IMR-90 (cell line): ENCODE results near the gene SCNM1. TPM values are rescaled to one million over a fixed set of nuclear protein-coding genes. Genes with fewer than 3 reads are reported as not detected.

Experiments used
- ATAC-seq: fragments of 200-7000 bp; cut with Tn5 transposase; 2 replicates; pipeline ENCODE4 v1.9.1; 2020; ENCODE audit warnings: low read depth, mild to moderate bottlenecking, moderate library complexity
- BruUV-seq: library from RNA; stranded (reverse); fragments of 400-500 nt; replicated peaks from 2 replicates; lab custom pipeline; 2021; lab: Mats Ljungman, UMichigan
- CTCF ChIA-PET: fragments of 300-600 bp; formaldehyde crosslinking; extraction: SDS; loops from one replicate; lab custom pipeline; 2021; ENCODE audit warnings: antibody characterized with exemption; lab: Yijun Ruan, JAX
- POLR2A ChIA-PET: fragments of 300-600 bp; sonication (Branson Sonifier 250); formaldehyde crosslinking; loops from one replicate; lab custom pipeline; 2022; ENCODE audit warnings: antibody characterized with exemption; ENCODE audit not compliant: unreplicated experiment; lab: Charles Lee
- DNase-seq: peaks from one replicate; pipeline ENCODE4 v3.0.0; 2013
- H2AFZ ChIP-seq: replicated peaks from 2 replicates; pipeline ENCODE3; 2013; ENCODE audit warnings: low read length, mild to moderate bottlenecking; ENCODE audit not compliant: poor library complexity
- H2AK5ac ChIP-seq: 2 replicates; pipeline ENCODE4 v1.6.1; 2013; ENCODE audit warnings: low read depth, low read length, inconsistent platforms
- H2AK9ac ChIP-seq: replicated peaks from 2 replicates; pipeline ENCODE3; 2013; ENCODE audit warnings: mild to moderate bottlenecking, low read depth, low read length, moderate library complexity; ENCODE audit not compliant: poor library complexity
- H2BK120ac ChIP-seq: 2 replicates; pipeline ENCODE4 v1.6.1; 2013; ENCODE audit warnings: low read depth, low read length, inconsistent platforms
- H2BK15ac ChIP-seq: 3 replicates; pipeline ENCODE4 v1.6.1; 2013; ENCODE audit warnings: low read depth, low read length, inconsistent platforms
- H2BK20ac ChIP-seq: 2 replicates; pipeline ENCODE4 v1.6.1; 2013; ENCODE audit warnings: low read depth, mild to moderate bottlenecking, inconsistent platforms, low read length, moderate library complexity
- H2BK5ac ChIP-seq: 2 replicates; pipeline ENCODE4 v1.6.1; 2013; ENCODE audit warnings: mild to moderate bottlenecking, low read depth, low read length, inconsistent platforms; ENCODE audit not compliant: poor library complexity, severe bottlenecking
- H3K14ac ChIP-seq: replicated peaks from 2 replicates; pipeline ENCODE4 v1.6.1; 2013; ENCODE audit warnings: low read depth, low read length, inconsistent platforms
- H3K18ac ChIP-seq: 2 replicates; pipeline ENCODE4 v1.6.1; 2013; ENCODE audit warnings: low read depth, low read length, control low read depth
- H3K23ac ChIP-seq: 2 replicates; pipeline ENCODE4 v1.6.1; 2013; ENCODE audit warnings: low read depth, low read length, inconsistent platforms
- H3K27ac ChIP-seq: 2 replicates; pipeline ENCODE4 v1.5.1; 2013; ENCODE audit warnings: mild to moderate bottlenecking, control low read depth, low read length; ENCODE audit not compliant: insufficient read depth
- H3K27me3 ChIP-seq: 2 replicates; pipeline ENCODE4 v1.6.1; 2013; ENCODE audit warnings: low read length; ENCODE audit not compliant: control insufficient read depth, insufficient read depth
- H3K36me3 ChIP-seq: 2 replicates; pipeline ENCODE4 v1.6.1; 2013; ENCODE audit warnings: low read length, mixed read lengths; ENCODE audit not compliant: control insufficient read depth, insufficient read depth
- H3K4ac ChIP-seq: 2 replicates; pipeline ENCODE4 v1.6.1; 2013; ENCODE audit warnings: low read depth, low read length, inconsistent platforms
- H3K4me1 ChIP-seq: 2 replicates; pipeline ENCODE4 v1.6.1; 2013; ENCODE audit warnings: low read length, mixed read lengths; ENCODE audit not compliant: control insufficient read depth, insufficient read depth
- H3K4me2 ChIP-seq: 2 replicates; pipeline ENCODE4 v1.6.1; 2013; ENCODE audit warnings: low read depth, mild to moderate bottlenecking, control low read depth, low read length, moderate library complexity
- H3K4me3 ChIP-seq: 2 replicates; pipeline ENCODE4 v1.5.1; 2013; ENCODE audit warnings: low read depth, mild to moderate bottlenecking, control low read depth, low read length, moderate library complexity; ENCODE audit not compliant: insufficient read depth
- H3K56ac ChIP-seq: 2 replicates; pipeline ENCODE4 v1.6.1; 2013; ENCODE audit warnings: low read length, inconsistent platforms; ENCODE audit not compliant: insufficient read depth; ENCODE audit errors: extremely low read depth
- H3K79me1 ChIP-seq, 2 experiments: 2 replicates each; pipeline ENCODE4 v1.6.1; 2013; ENCODE audit warnings: low read length in 2 of 2, inconsistent platforms in 1 of 2, low read depth in 1 of 2
- H3K9ac ChIP-seq: 2 replicates; pipeline ENCODE4 v1.6.1; 2013; ENCODE audit warnings: low read depth, low read length, control low read depth
- H3K9me1 ChIP-seq: 2 replicates; pipeline ENCODE4 v1.6.1; 2013; ENCODE audit warnings: low read length, inconsistent platforms; ENCODE audit not compliant: insufficient read depth
- H3K9me3 ChIP-seq: 2 replicates; pipeline ENCODE4 v1.6.1; 2013; ENCODE audit warnings: low read length; ENCODE audit not compliant: control insufficient read depth, insufficient read depth
- H4K20me1 ChIP-seq: 2 replicates; pipeline ENCODE4 v1.6.1; 2013; ENCODE audit warnings: low read length, inconsistent platforms; ENCODE audit not compliant: insufficient read depth
- H4K5ac ChIP-seq: 2 replicates; pipeline ENCODE4 v1.6.1; 2013; ENCODE audit warnings: mild to moderate bottlenecking, low read depth, low read length, control low read depth
- H4K8ac ChIP-seq, 2 experiments: 2 replicates each; pipeline ENCODE4 v1.6.1; 2013; ENCODE audit warnings: low read depth in 2 of 2, low read length in 2 of 2, control low read depth in 1 of 2, inconsistent platforms in 1 of 2
- H4K91ac ChIP-seq: 2 replicates; pipeline ENCODE4 v1.6.1; 2013; ENCODE audit warnings: low read depth, low read length, inconsistent platforms; ENCODE audit not compliant: insufficient read depth
- BHLHE40 ChIP-seq: fragments of 150-350 bp; IDR thresholded peaks from 2 replicates; pipeline ENCODE4 v1.6.1; 2016; ENCODE audit warnings: mild to moderate bottlenecking, low read depth, low read length
- CEBPB ChIP-seq: IDR thresholded peaks from 2 replicates; pipeline ENCODE4 v1.6.1; 2012; ENCODE audit warnings: low read depth, low read length, improper control_type of control experiment
- CHD1 ChIP-seq: IDR thresholded peaks from 2 replicates; pipeline ENCODE4 v1.6.1; 2012; ENCODE audit warnings: low read depth, low read length, improper control_type of control experiment
- CTCF ChIP-seq: conservative IDR thresholded peaks from 2 replicates; pipeline ENCODE4 v1.5.1; 2012; ENCODE audit warnings: mild to moderate bottlenecking, low read depth, low read length, improper control_type of control experiment
- ELK1 ChIP-seq: fragments of 150-350 bp; IDR thresholded peaks from 2 replicates; pipeline ENCODE4 v1.6.1; 2016; ENCODE audit warnings: low read depth, mild to moderate bottlenecking, low read length, moderate library complexity, borderline replicate concordance
- FOS ChIP-seq: fragments of 150-350 bp; IDR thresholded peaks from 2 replicates; pipeline ENCODE4 v1.6.1; 2016; ENCODE audit warnings: low read depth, low read length
- MAFK ChIP-seq: IDR thresholded peaks from 2 replicates; pipeline ENCODE4 v1.6.1; 2012; ENCODE audit warnings: low read depth, low read length, improper control_type of control experiment
- MAZ ChIP-seq: IDR thresholded peaks from 2 replicates; pipeline ENCODE4 v1.6.1; 2012; ENCODE audit warnings: low read depth, mild to moderate bottlenecking, low read length, improper control_type of control experiment, moderate library complexity, borderline replicate concordance
- MXI1 ChIP-seq: IDR thresholded peaks from 2 replicates; pipeline ENCODE4 v1.6.1; 2012; ENCODE audit warnings: low read depth, mild to moderate bottlenecking, low read length, moderate library complexity, borderline replicate concordance
- NFE2L2 ChIP-seq: fragments of 150-350 bp; IDR thresholded peaks from 2 replicates; pipeline ENCODE4 v1.6.1; 2016; ENCODE audit warnings: low read depth, mild to moderate bottlenecking, low read length
- POLR2A ChIP-seq: IDR thresholded peaks from 2 replicates; pipeline ENCODE4 v1.6.1; 2012; ENCODE audit warnings: mild to moderate bottlenecking, low read depth, low read length
- RAD21 ChIP-seq: IDR thresholded peaks from 2 replicates; pipeline ENCODE4 v1.6.1; 2012; ENCODE audit warnings: low read length, improper control_type of control experiment
- RCOR1 ChIP-seq: IDR thresholded peaks from 2 replicates; pipeline ENCODE4 v1.6.1; 2012; ENCODE audit warnings: mild to moderate bottlenecking, low read length, improper control_type of control experiment; ENCODE audit not compliant: insufficient replicate concordance
- RFX5 ChIP-seq: IDR thresholded peaks from 2 replicates; pipeline ENCODE4 v1.8.0; 2012; ENCODE audit warnings: low read depth, mild to moderate bottlenecking, low read length, moderate library complexity
- SMC3 ChIP-seq: fragments of 150-350 bp; IDR thresholded peaks from 2 replicates; pipeline ENCODE4 v1.6.1; 2016; ENCODE audit warnings: low read depth, mild to moderate bottlenecking, antibody characterized with exemption, low read length, moderate library complexity
- WGBS, 2 experiments: methylation state at CpG; one replicate each; pipeline versions ENCODE4 v1.1.5 to v1.1.7; 2013; ENCODE audit warnings: missing lambda C conversion rate in 2 of 2; ENCODE audit not compliant: insufficient read length in 1 of 2; ENCODE audit errors: extremely low coverage in 2 of 2; 5-methylcytosine and 5-hydroxymethylcytosine counted together
- dilution Hi-C: fragments of 300-500 bp; cut with HindIII; formaldehyde crosslinking; loops from one replicate; pipeline ENCODE4 v1.14.3; 2018; ENCODE audit warnings: low sequenced_read_pairs; ENCODE audit not compliant: unreplicated experiment
- in situ Hi-C: fragments of 300-500 bp; cut with MboI; formaldehyde crosslinking; loops from 3 replicates; pipeline ENCODE4 v1.14.3; 2019; ENCODE audit warnings: low sequenced_read_pairs, inconsistent platforms, mixed read lengths
- intact Hi-C: fragments of 100-400 bp; cut with micrococcal nuclease; formaldehyde crosslinking; loops from 2 replicates; pipeline ENCODE4 v1.10.0; 2022
- polyA plus RNA-seq, 3 experiments: library from polyadenylated mRNA; depleted of rRNA; stranded (reverse); fragments of >200 nt; gene quantifications; 2 replicates each; pipeline ENCODE4 v1.2.3, GENCODE V29; 2012; ENCODE audit warnings: low replicate concordance in 1 of 3
- total RNA-seq: library from RNA; depleted of rRNA; stranded (reverse); fragments of >200 nt; gene quantifications from 2 replicates; pipeline ENCODE4 v1.2.3, GENCODE V29; 2012
- TF ChIP-seq, protein P1 (sequence below): fragments of 150-350 bp; IDR thresholded peaks from 2 replicates; pipeline ENCODE4 v1.6.1; 2017; ENCODE audit warnings: mild to moderate bottlenecking, antibody characterized with exemption, low read length, low read depth

Gene SCNM1
- total and polyA plus RNA-seq, 2 of the 4 experiments (the other 2 are of a cell fraction) = 27.4 to 33.2 TPM

DNA sequence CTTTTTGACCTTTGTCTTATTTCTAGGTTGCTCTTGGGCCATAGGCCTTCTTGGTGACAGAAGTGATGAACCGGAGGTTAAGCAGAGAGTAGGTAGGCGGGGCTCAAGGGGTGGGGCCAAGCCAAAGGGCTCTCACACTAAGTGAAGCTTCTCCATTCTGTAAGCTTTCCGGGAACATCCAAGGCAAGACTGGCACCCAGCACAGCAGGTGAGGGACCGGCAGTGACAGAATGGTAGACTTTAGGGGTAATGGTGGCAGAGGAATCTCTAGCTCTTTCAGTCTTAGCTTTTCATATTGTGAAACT, 9.5 kb upstream of the SCNM1 start, which contains the start of gene TNFAIP8L2:
TNFAIP8L2 (plus strand) TSS at position 135 of the 305 bp plus-strand sequence. CDS start 2,049 bp downstream, outside the sequence.
- Histone ChIP-seq H3K4ac (no peak within 1 kb of the TSS), H3K4me1 (no peaks in the 10 kb centered on the region), H4K91ac (no peak within 1 kb of the TSS), H3K18ac (no peak within 1 kb of the TSS), H3K14ac (no peak within 1 kb of the TSS), H3K9ac (no peak within 1 kb of the TSS), H3K4me2 (no peak within 1 kb of the TSS), H2AFZ (no peak within 1 kb of the TSS), H2AK5ac (no peak within 1 kb of the TSS), H2AK9ac (no peak within 1 kb of the TSS), H3K27me3 (no peaks in the 10 kb centered on the region), H4K8ac (no peak within 1 kb of the TSS), H2BK20ac (no peak within 1 kb of the TSS), H2BK15ac (no peak within 1 kb of the TSS), H3K9me1 (no peaks in the 10 kb centered on the region), H3K56ac (no peak within 1 kb of the TSS), H4K20me1 (no peaks in the 10 kb centered on the region), H3K9me3 (no peaks in the 10 kb centered on the region), H2BK5ac (no peak within 1 kb of the TSS), H3K36me3 (peaks cover 37% of the 10 kb centered on the region), H2BK120ac (no peak within 1 kb of the TSS), H3K79me1 (0 out of 4 replicates have a peak, but pooled peaks cover 0 to 3% of the 10 kb centered on the region in 2 experiments), H3K23ac (no peak within 1 kb of the TSS), H3K27ac (no peak within 1 kb of the TSS), H3K4me3 (no peak within 1 kb of the TSS), H4K5ac (no peak within 1 kb of the TSS)
- dilution Hi-C loops (no loop called here), intact Hi-C loops (loop anchor here (1.0 to 2.0 kb wide), 2 partner anchors 57 to 132 kb away; no protein-coding TSS in a partner anchor), in situ Hi-C loops (loop anchor here (5.0 kb wide), 1 partner anchor 59 kb away; no protein-coding TSS in a partner anchor)
- TF ChIP-seq CEBPB (no peak), POLR2A (no peak), MAZ (no peak), RFX5 (no peak), CTCF (no peak), FOS (no peak), BHLHE40 (no peak), ELK1 (no peak), NFE2L2 (no peak), MXI1 (no peak), SMC3 (no peak), RAD21 (no peak), CHD1 (no peak), MAFK (no peak), RCOR1 (no peak)
- TF ChIP-seq, protein P1, sequence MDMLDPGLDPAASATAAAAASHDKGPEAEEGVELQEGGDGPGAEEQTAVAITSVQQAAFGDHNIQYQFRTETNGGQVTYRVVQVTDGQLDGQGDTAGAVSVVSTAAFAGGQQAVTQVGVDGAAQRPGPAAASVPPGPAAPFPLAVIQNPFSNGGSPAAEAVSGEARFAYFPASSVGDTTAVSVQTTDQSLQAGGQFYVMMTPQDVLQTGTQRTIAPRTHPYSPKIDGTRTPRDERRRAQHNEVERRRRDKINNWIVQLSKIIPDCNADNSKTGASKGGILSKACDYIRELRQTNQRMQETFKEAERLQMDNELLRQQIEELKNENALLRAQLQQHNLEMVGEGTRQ = no peak
- ATAC-seq (no peak), DNase-seq (no peak)
- POLR2A ChIA-PET = no interaction called here
- BruUV-seq = no TSS peak
- WGBS, 2 experiments = 100% methylated on average over 2 of the region's 4 CpGs; no CpG with 5 or more reads in 1 of the 2 experiments
- CTCF ChIA-PET = interaction anchor here (2.5 kb wide), 1 partner anchor 57 kb away, joined by 16 read pairs; no protein-coding TSS in a partner anchor
